BE2C (cell line): ENCODE results near the gene POU2F1.

ENCODE experiments used
- DNase-seq: peaks from one replicate; pipeline ENCODE4 v3.0.0-alpha.2; 2020
- H3K27me3 ChIP-seq: fragments of 250-450 bp; sonication (Bioruptor Pico); 2 replicates; pipeline ENCODE4 v1.5.1; 2020; ENCODE audit warnings: mild to moderate bottlenecking
- H3K36me3 ChIP-seq: fragments of 250-450 bp; sonication (Bioruptor Pico); 2 replicates; pipeline ENCODE4 v1.5.1; 2020; ENCODE audit warnings: mild to moderate bottlenecking
- H3K4me1 ChIP-seq: fragments of 250-450 bp; sonication (Bioruptor Pico); 2 replicates; pipeline ENCODE4 v1.5.1; 2020
- H3K4me3 ChIP-seq: 2 replicates; pipeline ENCODE4 v1.5.1; 2011; ENCODE audit warnings: low read depth, low read length
- H3K9me3 ChIP-seq: fragments of 250-450 bp; sonication (Bioruptor Pico); 2 replicates; pipeline ENCODE4 v1.5.1; 2020
- TF ChIP-seq, protein P1 (sequence below): IDR thresholded peaks from 2 replicates; pipeline ENCODE4 v1.5.1; 2012; ENCODE audit warnings: mild to moderate bottlenecking, low read depth, low read length

The POU2F1 gene

DNA sequence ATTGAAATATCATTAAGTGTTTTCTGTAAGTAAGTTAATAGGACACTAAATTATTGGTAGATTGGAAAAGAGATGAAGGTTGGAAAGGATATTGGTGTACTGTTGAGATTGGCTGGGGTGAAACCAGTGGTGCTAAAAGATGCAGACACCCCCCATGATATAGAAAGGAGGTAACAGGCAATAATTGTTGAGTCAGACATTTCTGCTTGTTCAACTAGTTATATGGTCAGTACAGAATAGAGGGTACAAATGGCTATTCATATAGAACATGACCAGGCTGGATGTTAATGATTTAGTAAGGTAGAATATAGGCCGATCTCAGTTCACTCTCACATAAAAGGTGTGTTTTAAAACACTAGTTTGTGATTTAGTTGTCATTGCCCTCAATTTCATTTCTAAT lies 104.5 kb downstream of the POU2F1 start:
- no peaks in the 10 kb centered on the region for H3K9me3 ChIP-seq
- TF ChIP-seq, protein P1, sequence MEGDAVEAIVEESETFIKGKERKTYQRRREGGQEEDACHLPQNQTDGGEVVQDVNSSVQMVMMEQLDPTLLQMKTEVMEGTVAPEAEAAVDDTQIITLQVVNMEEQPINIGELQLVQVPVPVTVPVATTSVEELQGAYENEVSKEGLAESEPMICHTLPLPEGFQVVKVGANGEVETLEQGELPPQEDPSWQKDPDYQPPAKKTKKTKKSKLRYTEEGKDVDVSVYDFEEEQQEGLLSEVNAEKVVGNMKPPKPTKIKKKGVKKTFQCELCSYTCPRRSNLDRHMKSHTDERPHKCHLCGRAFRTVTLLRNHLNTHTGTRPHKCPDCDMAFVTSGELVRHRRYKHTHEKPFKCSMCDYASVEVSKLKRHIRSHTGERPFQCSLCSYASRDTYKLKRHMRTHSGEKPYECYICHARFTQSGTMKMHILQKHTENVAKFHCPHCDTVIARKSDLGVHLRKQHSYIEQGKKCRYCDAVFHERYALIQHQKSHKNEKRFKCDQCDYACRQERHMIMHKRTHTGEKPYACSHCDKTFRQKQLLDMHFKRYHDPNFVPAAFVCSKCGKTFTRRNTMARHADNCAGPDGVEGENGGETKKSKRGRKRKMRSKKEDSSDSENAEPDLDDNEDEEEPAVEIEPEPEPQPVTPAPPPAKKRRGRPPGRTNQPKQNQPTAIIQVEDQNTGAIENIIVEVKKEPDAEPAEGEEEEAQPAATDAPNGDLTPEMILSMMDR = no peak
- H3K4me3 ChIP-seq = no peak overlapping the region
- DNase-seq = no peak
- no peaks in the 10 kb centered on the region for H3K36me3 ChIP-seq
- H3K4me1 ChIP-seq = no peaks in the 10 kb centered on the region
- H3K27me3 ChIP-seq = no peaks in the 10 kb centered on the region

GRCh38 chr1:167328306-167328815 lies 107.7 kb downstream of the POU2F1 start:
- no peaks in the 10 kb centered on the region for H3K36me3 ChIP-seq
- H3K4me3 ChIP-seq = no peak overlapping the region

GRCh38 chr1:167328816-167329483 lies 108.3 kb downstream of the POU2F1 start:
- no peaks in the 10 kb centered on the region for H3K9me3 ChIP-seq
- H3K4me1 ChIP-seq = no peaks in the 10 kb centered on the region
- TF ChIP-seq, protein P1 = no peak
- H3K4me3 ChIP-seq = no peak overlapping the region
- DNase-seq = peak; percentile 22
- H3K27me3 ChIP-seq = no peaks in the 10 kb centered on the region
- no peaks in the 10 kb centered on the region for H3K36me3 ChIP-seq

More at GRCh38 chr1:167328306-167328815, 107.7 kb downstream of the POU2F1 start:
- H3K9me3 ChIP-seq = no peaks in the 10 kb centered on the region
- no peaks in the 10 kb centered on the region for H3K4me1 ChIP-seq
- TF ChIP-seq, protein P1 = no peak
- DNase-seq = no peak
- no peaks in the 10 kb centered on the region for H3K27me3 ChIP-seq

DNA sequence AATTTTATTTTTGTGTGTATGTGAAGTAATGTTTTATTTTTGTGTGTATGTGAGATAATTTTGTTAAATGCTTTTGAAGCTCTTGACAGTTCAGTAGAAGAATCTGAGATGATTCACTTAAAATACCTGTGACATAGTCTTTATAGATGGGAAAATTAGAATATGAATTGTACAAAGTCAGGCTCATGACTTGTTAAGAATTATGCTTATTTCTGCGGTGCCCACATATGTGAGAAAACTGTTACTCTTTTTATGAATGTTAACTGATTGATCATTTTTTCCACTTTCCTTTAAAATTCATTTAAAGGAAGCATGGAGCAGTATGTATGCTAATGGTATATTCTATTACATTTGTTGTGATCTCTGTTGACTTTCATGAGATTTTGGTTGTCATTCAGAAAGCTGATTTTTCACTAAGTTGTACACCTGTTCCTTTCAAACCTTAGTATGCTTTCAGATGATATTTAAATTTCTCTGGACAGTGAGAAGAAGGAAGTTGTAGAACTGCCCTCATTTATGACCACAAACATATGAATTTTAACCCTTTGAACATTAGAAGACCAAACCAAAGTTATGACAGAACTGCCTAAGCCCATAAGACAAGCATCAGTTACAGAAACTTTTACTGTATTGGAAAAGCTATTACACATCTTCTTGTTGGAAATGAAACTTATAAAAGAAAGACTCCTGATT lies 110.1 kb downstream of the POU2F1 start:
- DNase-seq = no peak
- Histone ChIP-seq H3K9me3 (no peaks in the 10 kb centered on the region), H3K27me3 (no peaks in the 10 kb centered on the region), H3K36me3 (no peaks in the 10 kb centered on the region), H3K4me1 (no peaks in the 10 kb centered on the region), H3K4me3 (no peak overlapping the region)
- TF ChIP-seq, protein P1 = no peak

GRCh38 chr1:167331650-167332049 lies 111.0 kb downstream of the POU2F1 start:
- no peak for DNase-seq
- TF ChIP-seq, protein P1 = no peak
- no peaks in the 10 kb centered on the region for H3K27me3 ChIP-seq
- no peak overlapping the region for H3K4me3 ChIP-seq
- H3K36me3 ChIP-seq = no peaks in the 10 kb centered on the region
- no peaks in the 10 kb centered on the region for H3K4me1 ChIP-seq
- H3K9me3 ChIP-seq = no peaks in the 10 kb centered on the region

GRCh38 chr1:167332503-167332902 lies 111.8 kb downstream of the POU2F1 start:
- TF ChIP-seq, protein P1 = no peak
- Histone ChIP-seq H3K4me1 (no peaks in the 10 kb centered on the region), H3K9me3 (no peaks in the 10 kb centered on the region), H3K4me3 (no peak overlapping the region), H3K27me3 (no peaks in the 10 kb centered on the region), H3K36me3 (no peaks in the 10 kb centered on the region)
- DNase-seq = no peak
